Muscle layer of duodenum (tissue), 2 donors: ENCODE data around the gene STMP1.
A peak's percentile ranks its signal among the peaks of the same experiment; 100 is the strongest.
"Not testable (repeated sequence)": the region's sequence is repeated elsewhere in the genome, so short reads cannot be mapped to it uniquely, and the experiment has no call there.

Experiments
- H3K27ac ChIP-seq: one replicate; pipeline ENCODE4 v1.7.0; 2013; ENCODE audit warnings: mild to moderate bottlenecking, low read length
- H3K27me3 ChIP-seq: one replicate; pipeline ENCODE4 v1.7.0; 2013; ENCODE audit warnings: low read depth, mild to moderate bottlenecking, control low read depth, low read length
- H3K36me3 ChIP-seq, 2 donors: one replicate each; pipeline ENCODE4 v1.7.0; 2013; ENCODE audit warnings: low read length in 2 of 2, control low read depth in 1 of 2, mild to moderate bottlenecking in 1 of 2; ENCODE audit not compliant: insufficient read depth in 2 of 2, control insufficient read depth in 1 of 2
- H3K4me1 ChIP-seq, 2 donors: one replicate each; pipeline ENCODE4 v1.7.0; 2013; ENCODE audit warnings: low read length in 2 of 2, mild to moderate bottlenecking in 2 of 2, control low read depth in 1 of 2, moderate library complexity in 1 of 2; ENCODE audit not compliant: insufficient read depth in 2 of 2, control insufficient read depth in 1 of 2
- H3K4me3 ChIP-seq, 2 donors: one replicate each; pipeline ENCODE4 v1.7.0; 2013; ENCODE audit warnings: low read length in 2 of 2, low read depth in 1 of 2, mild to moderate bottlenecking in 1 of 2
- H3K9me3 ChIP-seq, 2 donors: one replicate each; pipeline ENCODE4 v1.7.0; 2013; ENCODE audit warnings: low read length in 2 of 2, control low read depth in 1 of 2, mild to moderate bottlenecking in 1 of 2; ENCODE audit not compliant: control insufficient read depth in 1 of 2
- donor health status: healthy.

The STMP1 gene

DNA sequence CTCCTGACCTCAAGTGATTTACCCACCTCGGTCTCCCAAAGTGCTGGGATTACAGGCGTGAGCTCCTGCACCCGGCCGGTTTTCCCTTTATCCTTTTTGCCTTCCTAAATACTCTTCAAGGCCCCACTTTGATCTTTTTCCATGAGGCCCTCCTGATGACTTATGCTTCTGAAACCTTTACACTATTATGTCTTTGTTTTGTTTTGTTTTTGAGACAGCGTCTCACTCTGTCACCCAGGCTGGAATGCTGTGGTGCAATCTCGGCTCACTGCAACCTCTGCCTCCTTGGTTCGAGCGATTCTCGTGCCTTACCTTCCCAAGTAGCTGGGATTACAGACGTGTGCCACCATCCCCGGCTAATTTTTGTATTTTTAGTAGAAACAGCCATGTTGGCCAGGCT, 3.8 kb downstream of the STMP1 start:
- H3K9me3 ChIP-seq, result no peaks in the 10 kb centered on the region
- peaks cover 0 to 19% of the 10 kb centered on the region in 2 donors for H3K36me3 ChIP-seq
- H3K27ac ChIP-seq, result no peak overlapping the region
- H3K4me3 ChIP-seq, result no peak overlapping the region
- peaks cover 10 to 19% of the 10 kb centered on the region in 2 donors for H3K4me1 ChIP-seq
- H3K27me3 ChIP-seq, result no peaks in the 10 kb centered on the region

GRCh38 chr7:135666846-135667245, 4.5 kb downstream of the STMP1 start:
- H3K4me1 ChIP-seq, result peaks cover 7 to 17% of the 10 kb centered on the region in 2 donors
- peaks cover 0 to 19% of the 10 kb centered on the region in 2 donors for H3K36me3 ChIP-seq
- no peak overlapping the region for H3K4me3 ChIP-seq
- H3K27ac ChIP-seq, result no peak overlapping the region
- no peaks in the 10 kb centered on the region for H3K9me3 ChIP-seq
- H3K27me3 ChIP-seq, result no peaks in the 10 kb centered on the region

- not testable (repeated sequence) for H3K9me3 ChIP-seq, H3K27ac ChIP-seq, H3K4me3 ChIP-seq, H3K27me3 ChIP-seq
- peaks cover 0 to 17% of the 10 kb centered on the region in 2 donors for H3K36me3 ChIP-seq
- H3K4me1 ChIP-seq, result peaks cover 5 to 15% of the 10 kb centered on the region in 2 donors
Observed at GRCh38 chr7:135667626-135668025, 5.3 kb downstream of the STMP1 start.

- peaks cover 2 to 15% of the 10 kb centered on the region in 2 donors for H3K4me1 ChIP-seq
- not testable (repeated sequence) for H3K27ac ChIP-seq, H3K4me3 ChIP-seq, H3K27me3 ChIP-seq, H3K9me3 ChIP-seq
- peaks cover 0 to 10% of the 10 kb centered on the region in 2 donors for H3K36me3 ChIP-seq
Observed at GRCh38 chr7:135668852-135669395, 6.6 kb downstream of the STMP1 start.

DNA sequence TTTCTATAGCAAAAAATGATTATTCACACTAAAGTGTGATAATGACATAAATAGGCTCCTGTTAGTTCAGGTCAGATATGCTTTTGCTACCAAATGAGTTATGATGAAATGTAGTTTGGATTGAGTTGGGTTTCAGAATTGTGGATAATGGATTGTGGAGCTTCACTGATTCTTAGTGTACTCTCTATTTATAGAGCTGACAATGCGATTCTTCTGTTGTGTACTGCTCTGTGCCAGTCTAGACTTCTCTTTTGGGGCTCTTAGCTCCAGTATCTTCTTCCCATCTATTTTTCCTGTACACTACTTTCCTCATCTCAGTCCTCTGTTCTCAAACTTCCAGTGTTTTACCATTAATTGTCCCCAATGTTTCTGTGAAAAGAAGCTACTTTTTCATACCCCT, 7.5 kb downstream of the STMP1 start:
- Histone ChIP-seq H3K9me3 (no peaks in the 10 kb centered on the region), H3K4me3 (no peak overlapping the region), H3K4me1 (peaks cover 0 to 7% of the 10 kb centered on the region in 2 donors), H3K36me3 (peaks cover 7 to 8% of the 10 kb centered on the region in 2 donors), H3K27ac (peak overlapping the region; percentile 54), H3K27me3 (no peaks in the 10 kb centered on the region)

DNA sequence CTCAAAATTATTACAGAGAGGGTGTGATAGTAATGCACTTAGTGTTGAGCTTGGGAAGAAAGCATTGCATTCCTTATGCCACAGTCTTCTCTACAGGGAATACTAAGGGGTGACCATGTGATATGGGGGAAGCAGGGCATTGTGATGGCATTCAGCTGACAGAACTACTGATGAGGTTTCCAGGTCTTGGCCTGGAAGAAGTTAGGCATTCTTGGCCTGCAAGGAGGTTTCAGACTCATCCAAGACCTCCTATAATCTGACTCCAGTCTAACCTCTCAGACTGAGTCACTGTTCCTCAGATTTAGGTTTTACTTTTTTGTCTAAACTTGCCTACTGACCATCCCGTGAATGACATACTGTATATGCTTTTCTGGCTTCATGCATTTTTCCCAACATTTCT, 7.9 kb downstream of the STMP1 start:
- Histone ChIP-seq H3K27ac (peak overlapping the region; percentile 54), H3K4me1 (peaks cover 0 to 6% of the 10 kb centered on the region in 2 donors), H3K9me3 (no peaks in the 10 kb centered on the region), H3K27me3 (no peaks in the 10 kb centered on the region), H3K4me3 (no peak overlapping the region), H3K36me3 (peaks cover 7 to 8% of the 10 kb centered on the region in 2 donors)

DNA sequence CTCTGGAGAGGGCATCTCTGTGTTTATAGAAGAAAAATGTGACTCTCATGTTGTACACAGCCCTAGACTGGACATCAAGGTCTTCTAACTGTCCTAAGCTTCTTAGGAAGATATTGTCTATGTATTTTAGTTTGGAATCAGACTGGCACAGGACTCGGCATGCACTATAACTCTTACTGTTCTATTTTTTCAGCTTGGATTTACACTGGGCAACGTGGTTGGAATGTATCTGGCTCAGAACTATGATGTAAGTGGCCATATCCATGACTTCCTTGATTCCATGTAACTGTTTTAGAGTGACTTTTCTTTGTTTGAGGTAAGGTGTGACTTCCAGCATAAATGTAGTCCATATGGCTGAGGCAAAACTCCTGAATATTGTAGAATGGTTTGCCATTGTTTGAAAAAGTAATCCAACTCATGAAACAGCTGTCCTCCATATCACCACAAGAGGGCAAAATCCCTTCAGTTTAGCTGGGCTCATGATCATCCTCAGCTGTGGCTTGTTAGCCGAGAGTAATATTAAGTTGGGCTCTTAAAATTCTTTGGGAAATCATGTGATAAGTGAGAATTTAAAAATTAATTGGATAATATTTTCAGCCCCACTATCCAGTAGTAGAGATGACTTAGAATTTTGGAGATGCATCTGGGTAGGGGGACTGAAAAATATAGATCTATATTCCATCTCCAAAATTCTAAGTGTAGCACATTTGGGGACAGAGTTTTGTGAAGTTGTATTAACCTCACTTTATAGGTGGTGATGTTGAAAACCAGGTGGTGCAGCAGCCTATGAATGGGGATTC, 10.4 kb downstream of the STMP1 start:
- Histone ChIP-seq H3K36me3 (peaks cover 11 to 16% of the 10 kb centered on the region in 2 donors), H3K4me3 (no peak overlapping the region), H3K9me3 (no peaks in the 10 kb centered on the region), H3K4me1 (peaks cover 0 to 6% of the 10 kb centered on the region in 2 donors), H3K27ac (peak overlapping the region; percentile 6), H3K27me3 (no peaks in the 10 kb centered on the region)

GRCh38 chr7:135673360-135673706, 11.0 kb downstream of the STMP1 start:
- Histone ChIP-seq H3K27me3 (no peaks in the 10 kb centered on the region), H3K4me1 (peaks cover 0 to 6% of the 10 kb centered on the region in 2 donors), H3K36me3 (peaks cover 11 to 16% of the 10 kb centered on the region in 2 donors), H3K9me3 (no peaks in the 10 kb centered on the region), H3K27ac (peak overlapping the region; percentile 6), H3K4me3 (no peak overlapping the region)

GRCh38 chr7:135678612-135679575, 16.6 kb downstream of the STMP1 start:
- Histone ChIP-seq H3K27ac (no peak overlapping the region), H3K36me3 (peaks cover 11 to 16% of the 10 kb centered on the region in 2 donors), H3K9me3 (no peaks in the 10 kb centered on the region)

DNA sequence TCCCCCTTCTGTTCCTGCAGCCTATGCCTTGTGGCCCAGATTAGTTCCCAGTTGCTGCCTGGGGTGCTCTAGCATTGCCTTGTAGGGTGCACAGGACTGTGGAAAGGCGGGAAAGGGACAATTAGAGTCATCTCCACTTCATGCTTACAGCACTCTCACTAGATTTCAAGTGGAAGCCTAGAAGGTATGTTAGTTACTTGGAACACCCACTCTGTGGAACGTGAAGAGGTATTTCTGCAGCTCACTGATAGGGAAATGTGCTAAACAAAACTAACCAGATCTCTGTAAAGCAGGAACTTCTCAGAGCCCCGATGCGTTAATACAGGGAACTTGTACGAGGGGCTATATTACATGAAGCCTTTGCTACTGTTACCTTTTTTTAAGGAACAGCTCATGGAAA, 19.4 kb downstream of the STMP1 start:
- Histone ChIP-seq H3K36me3 (peaks cover 6 to 11% of the 10 kb centered on the region in 2 donors), H3K27me3 (no peaks in the 10 kb centered on the region), H3K4me1 (no peaks in the 10 kb centered on the region), H3K27ac (no peak overlapping the region), H3K4me3 (no peak overlapping the region), H3K9me3 (no peaks in the 10 kb centered on the region)

More at GRCh38 chr7:135678612-135679575, 16.6 kb downstream of the STMP1 start:
- Histone ChIP-seq H3K27me3 (no peaks in the 10 kb centered on the region), H3K4me1 (no peaks in the 10 kb centered on the region), H3K4me3 (no peak overlapping the region)

DNA sequence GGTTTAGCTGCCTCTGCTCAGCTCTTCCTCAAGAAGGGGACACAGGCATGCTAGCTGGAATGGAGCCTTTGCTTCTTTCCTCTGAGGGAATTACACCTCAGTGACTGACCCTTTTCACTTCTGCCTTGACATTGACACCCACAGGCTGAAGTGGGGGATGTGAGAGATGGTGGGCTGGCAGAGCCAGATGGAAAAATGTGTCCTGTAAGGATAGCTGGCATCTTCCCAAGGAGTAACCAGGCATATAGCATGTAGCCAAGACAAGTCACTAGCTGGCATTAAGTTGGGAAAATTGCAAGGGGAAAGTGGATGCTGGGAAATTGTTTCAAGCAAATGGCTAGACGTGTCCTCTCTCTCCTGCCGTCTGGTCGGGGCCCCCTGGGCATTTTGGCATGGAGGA, 19.9 kb downstream of the STMP1 start:
- no peaks in the 10 kb centered on the region for H3K4me1 ChIP-seq
- no peak overlapping the region for H3K27ac ChIP-seq
- no peaks in the 10 kb centered on the region for H3K27me3 ChIP-seq
- H3K4me3 ChIP-seq, result no peak overlapping the region
- no peaks in the 10 kb centered on the region for H3K9me3 ChIP-seq
- H3K36me3 ChIP-seq, result peaks cover 3 to 10% of the 10 kb centered on the region in 2 donors
